ENCODE measurements around the gene GPR161. TPM values are rescaled to one million over a fixed set of nuclear protein-coding genes. Genes with fewer than 3 reads are reported as not detected.

The GPR161 gene
- total and polyA plus RNA-seq, 5 experiments from 2014 or later = 0.26 TPM; not detected in 4

Other genes starting within 250 kb of the GPR161 start
- gene ADCY10, start 222.8 kb downstream of the GPR161 start, total RNA-seq = 1 to 10 TPM in 1 of 2 experiments, under 1 TPM in 1; 0.41 to 1.1 TPM
- gene ADCY10, start 222.8 kb downstream of the GPR161 start, polyA plus RNA-seq = not detected
- gene DCAF6, start 200.2 kb downstream of the GPR161 start, total RNA-seq = 10 to 100 TPM; 26.2 to 30.1 TPM
- 10 to 100 TPM in 1 of 3 donors, 1 to 10 TPM in 2; 5.7 to 10.0 (median 7.2) TPM for gene DCAF6, start 200.2 kb downstream of the GPR161 start, polyA plus RNA-seq
- gene MPC2, start 199.9 kb downstream of the GPR161 start, total RNA-seq = 10 to 100 TPM; 31.2 to 32.2 TPM
- 10 to 100 TPM; 77.5 to 92.3 (median 83.2) TPM for gene MPC2, start 199.9 kb downstream of the GPR161 start, polyA plus RNA-seq
- 10 to 100 TPM; 23.4 to 29.3 TPM for gene TIPRL, start 42.0 kb upstream of the GPR161 start, total RNA-seq
- 10 to 100 TPM; 28.9 to 34.9 (median 30.8) TPM for gene TIPRL, start 42.0 kb upstream of the GPR161 start, polyA plus RNA-seq
- 10 to 100 TPM; 50.0 to 52.0 TPM for gene SFT2D2, start 89.1 kb upstream of the GPR161 start, total RNA-seq
- 10 to 100 TPM; 33.4 to 48.8 (median 36.7) TPM for gene SFT2D2, start 89.1 kb upstream of the GPR161 start, polyA plus RNA-seq
- 1 to 10 TPM; 3.1 to 3.6 TPM for gene TBX19, start 143.9 kb upstream of the GPR161 start, total RNA-seq
- gene TBX19, start 143.9 kb upstream of the GPR161 start, polyA plus RNA-seq = 1 to 10 TPM; 1.2 to 3.1 (median 2.2) TPM

All from naive thymus-derived CD8-positive, alpha-beta T cell (primary cell).